Transverse colon (tissue), 4 donors: Measurements from ENCODE around the gene TMEM45A. TPM values are rescaled to one million over a fixed set of nuclear protein-coding genes. Genes with fewer than 3 reads are reported as not detected.
"Not testable (repeated sequence)": the region's sequence is repeated elsewhere in the genome, so short reads cannot be mapped to it uniquely, and the experiment has no call there.

Source experiments
- DNase-seq: peaks from one replicate; pipeline ENCODE4 v3.0.0-alpha.2; 2019
- H3K27ac ChIP-seq, 4 donors: fragments of 200-600 bp; sonication (generic); 2 replicates each; pipeline ENCODE4 v1.5.1; 2016 to 2018; ENCODE audit warnings: inconsistent platforms in 4 of 4
- H3K27me3 ChIP-seq: fragments of 200-600 bp; sonication (generic); 2 replicates; pipeline ENCODE4 v1.5.1; 2017; ENCODE audit warnings: inconsistent platforms
- H3K36me3 ChIP-seq, 4 donors: fragments of 200-600 bp; sonication (generic); 2 replicates each; pipeline ENCODE4 v1.5.1; 2017 to 2019; ENCODE audit warnings: inconsistent platforms in 4 of 4
- H3K4me1 ChIP-seq, 4 donors: fragments of 200-600 bp; sonication (generic); 2 replicates each; pipeline ENCODE4 v1.5.1; 2017 to 2020; ENCODE audit warnings: inconsistent platforms in 4 of 4
- H3K4me3 ChIP-seq, 4 donors: fragments of 200-600 bp; sonication (generic); 1 replicate in 1 of 4; 2 replicates in 3 of 4; pipeline versions ENCODE4 v1.5.1 to v1.6.1; 2017 to 2019; ENCODE audit warnings: inconsistent platforms in 4 of 4
- H3K9me3 ChIP-seq, 2 donors: fragments of 200-600 bp; sonication (generic); 2 replicates each; pipeline ENCODE4 v1.5.1; 2017 to 2019; ENCODE audit warnings: inconsistent platforms in 2 of 2
- CTCF ChIP-seq, 5 experiments: fragments of 200-600 bp in 3 of 5; fragments of 450-650 bp in 2 of 5; sonication (generic) in 3 of 5; IDR thresholded peaks; 1 replicate in 2 of 5; 2 replicates in 3 of 5; pipeline ENCODE4 v1.5.1; 2016 to 2017; ENCODE audit warnings: antibody characterized with exemption in 5 of 5, inconsistent platforms in 3 of 5, mild to moderate bottlenecking in 2 of 5, moderate library complexity in 1 of 5
- EP300 ChIP-seq: sonication (generic); formaldehyde crosslinking; IDR thresholded peaks from one replicate; pipeline ENCODE4 v1.6.1; 2017; ENCODE audit warnings: antibody characterized with exemption, low read depth
- POLR2A ChIP-seq: fragments of 450-650 bp; IDR thresholded peaks from one replicate; pipeline ENCODE4 v1.6.1; 2016; ENCODE audit warnings: antibody characterized with exemption, mild to moderate bottlenecking, moderate library complexity
- POLR2AphosphoS5 ChIP-seq, 3 donors: sonication (generic); formaldehyde crosslinking; IDR thresholded peaks; one replicate each; pipeline ENCODE4 v1.6.1; 2016; ENCODE audit warnings: antibody characterized with exemption in 3 of 3
- WGBS, 2 donors: methylation state at CpG; one replicate each; pipeline ENCODE4 v1.1.5; 2018; ENCODE audit warnings: low coverage in 1 of 2; 5-methylcytosine and 5-hydroxymethylcytosine counted together
- in situ Hi-C, 4 donors: fragments of 200-750 bp; cut with MboI; loops; one replicate each; pipeline versions ENCODE4 v1.15.0 to v1.15.1; 2017; ENCODE audit warnings: low sequenced_read_pairs in 3 of 4, low pct_ligation_motif_present in 1 of 4, low pct_unique_long_range_greater_than_20kb in 1 of 4
- intact Hi-C: fragments of 100-400 bp; cut with DNase I; formaldehyde crosslinking; loops from one replicate; pipeline ENCODE4 v1.15.1; 2023; ENCODE audit warnings: low total_unique reads
- total RNA-seq, 4 donors: library from RNA; depleted of rRNA; stranded (reverse); fragments of >200 nt; gene quantifications; one replicate each; pipeline ENCODE4 v1.1.0, GENCODE V29; 2016

TMEM45A gene
- total RNA-seq, 4 donors from 2014 or later, result 0.60 to 4.1 (median 1.5) TPM

- intact Hi-C loops, result no loop called here
- Histone ChIP-seq H3K27ac (no peak overlapping the region), H3K27me3 (no peaks in the 10 kb centered on the region), H3K9me3 (no peaks in the 10 kb centered on the region), H3K36me3 (no peaks in the 10 kb centered on the region), H3K4me1 (no peaks in the 10 kb centered on the region), H3K4me3 (no peak overlapping the region)
- TF ChIP-seq EP300, result no peak
- no peak for TF ChIP-seq CTCF (IDR thresholded peaks at IDR 0.05)
- TF ChIP-seq POLR2A, result no peak
- TF ChIP-seq POLR2AphosphoS5 (IDR thresholded peaks at IDR 0.05), result no peak
- 27 to 29% methylated on average over 2 of the region's 2 CpGs for WGBS, 2 donors
- in situ Hi-C loops, result loop anchor here in 3 of 4 donors (10.0 to 25.0 kb wide), 3 partner anchors 115 to 743 kb away; no protein-coding TSS in a partner anchor
- no peak for DNase-seq
These were observed 87.7 kb downstream of the TMEM45A start for GRCh38 chr3:100580147-100580546.

GRCh38 chr3:100581650-100582049 is 89.2 kb downstream of the TMEM45A start:
- DNase-seq, result no peak
- intact Hi-C loops (no loop called here), in situ Hi-C loops (loop anchor here in 3 of 4 donors (10.0 to 25.0 kb wide), 3 partner anchors 117 to 744 kb away; no protein-coding TSS in a partner anchor)
- Histone ChIP-seq H3K36me3 (no peaks in the 10 kb centered on the region), H3K4me3 (no peak overlapping the region), H3K27me3 (no peaks in the 10 kb centered on the region), H3K9me3 (no peaks in the 10 kb centered on the region), H3K27ac (no peak overlapping the region), H3K4me1 (no peaks in the 10 kb centered on the region)
- TF ChIP-seq CTCF (IDR thresholded peaks at IDR 0.05) (no peak), EP300 (no peak), POLR2A (no peak), POLR2AphosphoS5 (IDR thresholded peaks at IDR 0.05) (no peak)
- WGBS, 2 donors, result 62 to 83% methylated on average over 1 of the region's 1 CpG

GRCh38 chr3:100582157-100582556 is 89.7 kb downstream of the TMEM45A start:
- in situ Hi-C loops, result loop anchor here in 3 of 4 donors (10.0 to 25.0 kb wide), 3 partner anchors 117 to 745 kb away; no protein-coding TSS in a partner anchor
- DNase-seq, H3K4me1 ChIP-seq, H3K4me3 ChIP-seq, intact Hi-C loops, H3K9me3 ChIP-seq, H3K36me3 ChIP-seq, H3K27me3 ChIP-seq, H3K27ac ChIP-seq: not testable (repeated sequence)
- WGBS, 2 donors, result 80 to 89% methylated on average over 3 to 10 of the region's 10 CpGs

GRCh38 chr3:100584101-100584660 is 91.8 kb downstream of the TMEM45A start:
- 89 to 96% methylated on average over 3 of the region's 3 CpGs for WGBS, 2 donors
- no peak for DNase-seq
- intact Hi-C loops, result no loop called here
- in situ Hi-C loops, result loop anchor here in 3 of 4 donors (10.0 to 25.0 kb wide), 3 partner anchors 119 to 747 kb away; no protein-coding TSS in a partner anchor
- TF ChIP-seq EP300, result no peak
- no peak for TF ChIP-seq CTCF (IDR thresholded peaks at IDR 0.05)
- no peak for TF ChIP-seq POLR2A
- no peak for TF ChIP-seq POLR2AphosphoS5 (IDR thresholded peaks at IDR 0.05)
- H3K4me3 ChIP-seq, result no peak overlapping the region
- no peak overlapping the region for H3K27ac ChIP-seq
- no peaks in the 10 kb centered on the region for H3K9me3 ChIP-seq
- no peaks in the 10 kb centered on the region for H3K4me1 ChIP-seq
- H3K36me3 ChIP-seq, result no peaks in the 10 kb centered on the region
- H3K27me3 ChIP-seq, result no peaks in the 10 kb centered on the region
